GM23338 (cell line): ENCODE data around the gene RRP7A. TPM values are rescaled to one million over a fixed set of nuclear protein-coding genes. Genes with fewer than 3 reads are reported as not detected.

ENCODE experiments used
- ATAC-seq: fragments of 200-7000 bp; cut with Tn5 transposase; 3 replicates; pipeline ENCODE4 v1.9.1; 2020
- DNase-seq: peaks from one replicate; pipeline ENCODE4 v3.0.0-alpha.2; 2015; ENCODE audit warnings: low spot score
- H2AFZ ChIP-seq: fragments of 200-600 bp; sonication (generic); 2 replicates; pipeline ENCODE4 v1.8.0; 2016; ENCODE audit warnings: antibody characterized with exemption, mild to moderate bottlenecking, moderate library complexity
- H3F3A ChIP-seq: fragments of 200-600 bp; sonication (generic); replicated peaks from 2 replicates; pipeline ENCODE4 v1.8.0; 2017; ENCODE audit warnings: antibody characterized with exemption, mixed run types, low read depth
- H3K27ac ChIP-seq: fragments of 200-600 bp; sonication (generic); 2 replicates; pipeline ENCODE4 v1.6.1; 2016; ENCODE audit warnings: low read depth
- H3K27me3 ChIP-seq: fragments of 200-600 bp; sonication (generic); 2 replicates; pipeline ENCODE4 v1.8.0; 2016; ENCODE audit warnings: mild to moderate bottlenecking, mixed run types, moderate library complexity; ENCODE audit not compliant: insufficient read depth
- H3K36me3 ChIP-seq: fragments of 200-600 bp; sonication (generic); 2 replicates; pipeline ENCODE4 v1.8.0; 2016; ENCODE audit warnings: mild to moderate bottlenecking; ENCODE audit not compliant: insufficient read depth
- H3K4me1 ChIP-seq: fragments of 200-600 bp; sonication (generic); 2 replicates; pipeline ENCODE4 v1.8.0; 2016; ENCODE audit warnings: mild to moderate bottlenecking, moderate library complexity; ENCODE audit not compliant: insufficient read depth
- H3K4me2 ChIP-seq: fragments of 200-600 bp; sonication (generic); 2 replicates; pipeline ENCODE4 v1.7.1; 2017; ENCODE audit warnings: mixed run types
- H3K4me3 ChIP-seq: fragments of 200-600 bp; sonication (generic); 2 replicates; pipeline ENCODE4 v1.6.1; 2016; ENCODE audit warnings: mixed run types
- H3K79me2 ChIP-seq: fragments of 200-600 bp; sonication (generic); replicated peaks from 2 replicates; pipeline ENCODE4 v1.8.0; 2017; ENCODE audit warnings: mild to moderate bottlenecking; ENCODE audit not compliant: insufficient read depth
- H3K9me2 ChIP-seq: fragments of 200-600 bp; sonication (generic); 2 replicates; pipeline ENCODE4 v1.8.0; 2017; ENCODE audit not compliant: insufficient read depth
- H4K20me1 ChIP-seq: fragments of 200-600 bp; sonication (generic); replicated peaks from 2 replicates; pipeline ENCODE4 v1.8.0; 2017; ENCODE audit warnings: mild to moderate bottlenecking; ENCODE audit not compliant: insufficient read depth
- H3K27ac Mint-ChIP-seq: 2 replicates; pipeline ENCODE4 v1.8.0; 2020; ENCODE audit warnings: inconsistent platforms, mild to moderate bottlenecking, moderate library complexity, mixed read lengths
- H3K27me3 Mint-ChIP-seq: 3 replicates; pipeline ENCODE4 v1.8.0; 2022; ENCODE audit warnings: low read depth, mild to moderate bottlenecking, moderate library complexity, mixed read lengths, inconsistent platforms; ENCODE audit not compliant: insufficient read depth, poor library complexity
- H3K36me3 Mint-ChIP-seq: 3 replicates; pipeline ENCODE4 v1.8.0; 2021; ENCODE audit warnings: low read depth, mild to moderate bottlenecking, inconsistent platforms, moderate library complexity, mixed read lengths
- H3K4me1 Mint-ChIP-seq: 3 replicates; pipeline ENCODE4 v1.8.0; 2020; ENCODE audit warnings: mild to moderate bottlenecking, inconsistent platforms, mixed read lengths
- H3K4me3 Mint-ChIP-seq: 3 replicates; pipeline ENCODE4 v1.8.0; 2021; ENCODE audit warnings: moderate library complexity, mild to moderate bottlenecking, inconsistent platforms, mixed read lengths
- H3K9me3 Mint-ChIP-seq: 3 replicates; pipeline ENCODE4 v1.8.0; 2020; ENCODE audit warnings: moderate library complexity, mild to moderate bottlenecking, inconsistent platforms, mixed read lengths
- CREB1 ChIP-seq: fragments of 250-450 bp; sonication (Bioruptor Pico); IDR thresholded peaks from 2 replicates; pipeline ENCODE4 v1.5.0; 2020; ENCODE audit warnings: low read depth, mild to moderate bottlenecking, moderate library complexity
- EZH2 ChIP-seq: fragments of 200-600 bp; sonication (generic); IDR thresholded peaks from one replicate; pipeline ENCODE4 v1.8.0; 2017; ENCODE audit warnings: antibody characterized with exemption, mild to moderate bottlenecking, low read depth; ENCODE audit not compliant: unreplicated experiment
- EZH2phosphoT487 ChIP-seq: fragments of 200-600 bp; sonication (generic); IDR thresholded peaks from one replicate; pipeline ENCODE4 v1.8.1; 2018; ENCODE audit warnings: antibody characterized with exemption; ENCODE audit not compliant: unreplicated experiment
- JUNB ChIP-seq: IDR thresholded peaks from one replicate; pipeline ENCODE4 v1.6.1; 2016; ENCODE audit warnings: antibody characterized with exemption; ENCODE audit not compliant: unreplicated experiment
- NANOG ChIP-seq: IDR thresholded peaks from 2 replicates; pipeline ENCODE4 v1.6.1; 2016; ENCODE audit warnings: antibody characterized with exemption, borderline replicate concordance
- POLR2AphosphoS5 ChIP-seq: IDR thresholded peaks from 2 replicates; pipeline ENCODE4 v1.6.1; 2016; ENCODE audit warnings: antibody characterized with exemption, low read depth
- STAT1 ChIP-seq: IDR thresholded peaks from one replicate; pipeline ENCODE4 v1.6.1; 2016; ENCODE audit warnings: antibody characterized with exemption; ENCODE audit not compliant: unreplicated experiment
- ZNF114 ChIP-seq: fragments of 250-450 bp; sonication (Bioruptor Pico); IDR thresholded peaks from 2 replicates; pipeline ENCODE4 v1.5.0; 2020; ENCODE audit warnings: mild to moderate bottlenecking, moderate library complexity
- polyA plus RNA-seq: library from polyadenylated mRNA; unstranded; fragments of >200 nt; fragmentation: Nextera tagmentation; extraction: Ambion mirVana; gene quantifications from 2 replicates; pipeline ENCODE4 v1.2.1, GENCODE V29; 2016
- total RNA-seq: library from RNA; depleted of rRNA; stranded (reverse); fragments of >200 nt; shearing (Covaris generic); gene quantifications from 2 replicates; pipeline ENCODE4 v1.2.3, GENCODE V29; 2014
- TF ChIP-seq, protein P1 (sequence below), 2 experiments: fragments of 200-600 bp in 1 of 2; sonication (generic) in 1 of 2; conservative IDR thresholded peaks; 2 replicates each; pipeline versions ENCODE4 v1.5.1 to v1.6.1; 2016 to 2017; ENCODE audit warnings: antibody characterized with exemption in 2 of 2, low read depth in 2 of 2, mild to moderate bottlenecking in 2 of 2, moderate library complexity in 1 of 2
- TF ChIP-seq, protein P2 (sequence below): fragments of 250-450 bp; sonication (Bioruptor Pico); IDR thresholded peaks from 2 replicates; pipeline ENCODE4 v1.5.0; 2020; ENCODE audit warnings: mild to moderate bottlenecking, moderate library complexity
- TF ChIP-seq, protein P3 (sequence below): IDR thresholded peaks from 2 replicates; pipeline ENCODE4 v1.6.1; 2016; ENCODE audit warnings: antibody characterized with exemption
- TF ChIP-seq, protein P4 (sequence below): IDR thresholded peaks from one replicate; pipeline ENCODE4 v1.6.1; 2018; ENCODE audit warnings: antibody characterized with exemption; ENCODE audit not compliant: unreplicated experiment

Gene RRP7A
- total and polyA plus RNA-seq, 2 experiments from 2014 or later: 48.1 to 59.2 TPM

DNA sequence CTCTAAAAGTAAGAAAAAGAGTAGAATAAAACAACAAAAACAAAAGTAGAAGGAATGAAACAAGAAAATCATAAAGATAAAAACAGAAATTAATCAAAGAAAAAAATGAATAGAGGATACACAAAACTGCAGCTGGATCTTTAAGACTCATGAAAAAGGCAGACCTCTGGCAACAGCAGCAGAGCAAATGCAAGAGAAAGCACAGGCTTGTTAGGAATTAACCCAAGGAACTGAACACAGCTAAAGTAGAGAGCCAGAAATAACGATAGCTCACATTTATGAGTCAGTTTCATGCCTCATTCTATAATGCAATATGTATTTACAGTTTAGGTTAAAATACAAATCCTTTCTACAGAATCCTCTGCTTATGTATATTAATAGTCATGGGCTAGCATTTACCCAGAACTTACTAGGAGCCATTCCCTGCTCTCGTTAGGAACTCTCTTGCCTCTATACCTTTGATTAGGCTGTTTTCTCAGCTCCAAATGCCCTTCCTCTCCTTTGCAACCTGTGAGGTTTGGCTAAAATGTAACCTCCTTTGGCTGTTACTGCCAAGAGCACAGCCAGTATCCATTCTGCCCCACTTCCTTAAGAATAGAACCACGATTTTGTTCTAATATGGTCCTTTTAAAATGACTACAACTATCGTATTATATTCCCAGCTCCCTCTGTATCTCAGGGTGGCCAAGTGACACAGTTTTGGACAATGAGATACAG, 49.1 kb downstream of the RRP7A start:
- H3K27me3 Mint-ChIP-seq: peaks cover 12% of the 10 kb centered on the region
- Histone ChIP-seq H3K4me3 (no peak overlapping the region), H3K4me2 (no peak overlapping the region), H2AFZ (no peak overlapping the region), H3K27me3 (no peaks in the 10 kb centered on the region), H4K20me1 (no peaks in the 10 kb centered on the region), H3K27ac (no peak overlapping the region), H3K79me2 (no peaks in the 10 kb centered on the region), H3K9me2 (no peaks in the 10 kb centered on the region), H3F3A (no peaks in the 10 kb centered on the region), H3K36me3 (no peaks in the 10 kb centered on the region), H3K4me1 (0 out of 2 replicates have a peak, but pooled peaks cover 3% of the 10 kb centered on the region)
- H3K9me3 Mint-ChIP-seq: no peaks in the 10 kb centered on the region
- ATAC-seq: no peak
- no peaks in the 10 kb centered on the region for H3K36me3 Mint-ChIP-seq
- H3K4me3 Mint-ChIP-seq: no peak overlapping the region
- TF ChIP-seq JUNB: no peak
- no peak for TF ChIP-seq NANOG
- no peak for TF ChIP-seq POLR2AphosphoS5
- TF ChIP-seq, protein P1, sequence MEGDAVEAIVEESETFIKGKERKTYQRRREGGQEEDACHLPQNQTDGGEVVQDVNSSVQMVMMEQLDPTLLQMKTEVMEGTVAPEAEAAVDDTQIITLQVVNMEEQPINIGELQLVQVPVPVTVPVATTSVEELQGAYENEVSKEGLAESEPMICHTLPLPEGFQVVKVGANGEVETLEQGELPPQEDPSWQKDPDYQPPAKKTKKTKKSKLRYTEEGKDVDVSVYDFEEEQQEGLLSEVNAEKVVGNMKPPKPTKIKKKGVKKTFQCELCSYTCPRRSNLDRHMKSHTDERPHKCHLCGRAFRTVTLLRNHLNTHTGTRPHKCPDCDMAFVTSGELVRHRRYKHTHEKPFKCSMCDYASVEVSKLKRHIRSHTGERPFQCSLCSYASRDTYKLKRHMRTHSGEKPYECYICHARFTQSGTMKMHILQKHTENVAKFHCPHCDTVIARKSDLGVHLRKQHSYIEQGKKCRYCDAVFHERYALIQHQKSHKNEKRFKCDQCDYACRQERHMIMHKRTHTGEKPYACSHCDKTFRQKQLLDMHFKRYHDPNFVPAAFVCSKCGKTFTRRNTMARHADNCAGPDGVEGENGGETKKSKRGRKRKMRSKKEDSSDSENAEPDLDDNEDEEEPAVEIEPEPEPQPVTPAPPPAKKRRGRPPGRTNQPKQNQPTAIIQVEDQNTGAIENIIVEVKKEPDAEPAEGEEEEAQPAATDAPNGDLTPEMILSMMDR (conservative IDR thresholded peaks at IDR 0.05; ENCODE audit: low read depth in 2 of 2): no peak
- TF ChIP-seq CREB1 (CRISPR knock-in tag): no peak
- TF ChIP-seq, protein P2, sequence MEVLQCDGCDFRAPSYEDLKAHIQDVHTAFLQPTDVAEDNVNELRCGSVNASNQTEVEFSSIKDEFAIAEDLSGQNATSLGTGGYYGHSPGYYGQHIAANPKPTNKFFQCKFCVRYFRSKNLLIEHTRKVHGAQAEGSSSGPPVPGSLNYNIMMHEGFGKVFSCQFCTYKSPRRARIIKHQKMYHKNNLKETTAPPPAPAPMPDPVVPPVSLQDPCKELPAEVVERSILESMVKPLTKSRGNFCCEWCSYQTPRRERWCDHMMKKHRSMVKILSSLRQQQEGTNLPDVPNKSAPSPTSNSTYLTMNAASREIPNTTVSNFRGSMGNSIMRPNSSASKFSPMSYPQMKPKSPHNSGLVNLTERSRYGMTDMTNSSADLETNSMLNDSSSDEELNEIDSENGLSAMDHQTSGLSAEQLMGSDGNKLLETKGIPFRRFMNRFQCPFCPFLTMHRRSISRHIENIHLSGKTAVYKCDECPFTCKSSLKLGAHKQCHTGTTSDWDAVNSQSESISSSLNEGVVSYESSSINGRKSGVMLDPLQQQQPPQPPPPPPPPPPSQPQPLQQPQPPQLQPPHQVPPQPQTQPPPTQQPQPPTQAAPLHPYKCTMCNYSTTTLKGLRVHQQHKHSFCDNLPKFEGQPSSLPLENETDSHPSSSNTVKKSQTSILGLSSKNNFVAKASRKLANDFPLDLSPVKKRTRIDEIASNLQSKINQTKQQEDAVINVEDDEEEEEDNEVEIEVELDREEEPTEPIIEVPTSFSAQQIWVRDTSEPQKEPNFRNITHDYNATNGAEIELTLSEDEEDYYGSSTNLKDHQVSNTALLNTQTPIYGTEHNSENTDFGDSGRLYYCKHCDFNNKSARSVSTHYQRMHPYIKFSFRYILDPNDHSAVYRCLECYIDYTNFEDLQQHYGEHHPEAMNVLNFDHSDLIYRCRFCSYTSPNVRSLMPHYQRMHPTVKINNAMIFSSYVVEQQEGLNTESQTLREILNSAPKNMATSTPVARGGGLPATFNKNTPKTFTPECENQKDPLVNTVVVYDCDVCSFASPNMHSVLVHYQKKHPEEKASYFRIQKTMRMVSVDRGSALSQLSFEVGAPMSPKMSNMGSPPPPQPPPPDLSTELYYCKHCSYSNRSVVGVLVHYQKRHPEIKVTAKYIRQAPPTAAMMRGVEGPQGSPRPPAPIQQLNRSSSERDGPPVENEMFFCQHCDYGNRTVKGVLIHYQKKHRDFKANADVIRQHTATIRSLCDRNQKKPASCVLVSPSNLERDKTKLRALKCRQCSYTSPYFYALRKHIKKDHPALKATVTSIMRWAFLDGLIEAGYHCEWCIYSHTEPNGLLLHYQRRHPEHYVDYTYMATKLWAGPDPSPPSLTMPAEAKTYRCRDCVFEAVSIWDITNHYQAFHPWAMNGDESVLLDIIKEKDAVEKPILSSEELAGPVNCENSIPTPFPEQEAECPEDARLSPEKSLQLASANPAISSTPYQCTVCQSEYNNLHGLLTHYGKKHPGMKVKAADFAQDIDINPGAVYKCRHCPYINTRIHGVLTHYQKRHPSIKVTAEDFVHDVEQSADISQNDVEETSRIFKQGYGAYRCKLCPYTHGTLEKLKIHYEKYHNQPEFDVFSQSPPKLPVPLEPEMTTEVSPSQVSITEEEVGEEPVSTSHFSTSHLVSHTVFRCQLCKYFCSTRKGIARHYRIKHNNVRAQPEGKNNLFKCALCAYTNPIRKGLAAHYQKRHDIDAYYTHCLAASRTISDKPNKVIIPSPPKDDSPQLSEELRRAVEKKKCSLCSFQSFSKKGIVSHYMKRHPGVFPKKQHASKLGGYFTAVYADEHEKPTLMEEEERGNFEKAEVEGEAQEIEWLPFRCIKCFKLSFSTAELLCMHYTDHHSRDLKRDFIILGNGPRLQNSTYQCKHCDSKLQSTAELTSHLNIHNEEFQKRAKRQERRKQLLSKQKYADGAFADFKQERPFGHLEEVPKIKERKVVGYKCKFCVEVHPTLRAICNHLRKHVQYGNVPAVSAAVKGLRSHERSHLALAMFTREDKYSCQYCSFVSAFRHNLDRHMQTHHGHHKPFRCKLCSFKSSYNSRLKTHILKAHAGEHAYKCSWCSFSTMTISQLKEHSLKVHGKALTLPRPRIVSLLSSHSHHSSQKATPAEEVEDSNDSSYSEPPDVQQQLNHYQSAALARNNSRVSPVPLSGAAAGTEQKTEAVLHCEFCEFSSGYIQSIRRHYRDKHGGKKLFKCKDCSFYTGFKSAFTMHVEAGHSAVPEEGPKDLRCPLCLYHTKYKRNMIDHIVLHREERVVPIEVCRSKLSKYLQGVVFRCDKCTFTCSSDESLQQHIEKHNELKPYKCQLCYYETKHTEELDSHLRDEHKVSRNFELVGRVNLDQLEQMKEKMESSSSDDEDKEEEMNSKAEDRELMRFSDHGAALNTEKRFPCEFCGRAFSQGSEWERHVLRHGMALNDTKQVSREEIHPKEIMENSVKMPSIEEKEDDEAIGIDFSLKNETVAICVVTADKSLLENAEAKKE (CRISPR knock-in tag): no peak
- TF ChIP-seq EZH2phosphoT487: no peak
- no peak for TF ChIP-seq STAT1
- TF ChIP-seq ZNF114 (CRISPR knock-in tag): no peak
- TF ChIP-seq, protein P3, sequence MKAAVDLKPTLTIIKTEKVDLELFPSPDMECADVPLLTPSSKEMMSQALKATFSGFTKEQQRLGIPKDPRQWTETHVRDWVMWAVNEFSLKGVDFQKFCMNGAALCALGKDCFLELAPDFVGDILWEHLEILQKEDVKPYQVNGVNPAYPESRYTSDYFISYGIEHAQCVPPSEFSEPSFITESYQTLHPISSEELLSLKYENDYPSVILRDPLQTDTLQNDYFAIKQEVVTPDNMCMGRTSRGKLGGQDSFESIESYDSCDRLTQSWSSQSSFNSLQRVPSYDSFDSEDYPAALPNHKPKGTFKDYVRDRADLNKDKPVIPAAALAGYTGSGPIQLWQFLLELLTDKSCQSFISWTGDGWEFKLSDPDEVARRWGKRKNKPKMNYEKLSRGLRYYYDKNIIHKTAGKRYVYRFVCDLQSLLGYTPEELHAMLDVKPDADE: no peak
- no peak for TF ChIP-seq EZH2
- TF ChIP-seq, protein P4, sequence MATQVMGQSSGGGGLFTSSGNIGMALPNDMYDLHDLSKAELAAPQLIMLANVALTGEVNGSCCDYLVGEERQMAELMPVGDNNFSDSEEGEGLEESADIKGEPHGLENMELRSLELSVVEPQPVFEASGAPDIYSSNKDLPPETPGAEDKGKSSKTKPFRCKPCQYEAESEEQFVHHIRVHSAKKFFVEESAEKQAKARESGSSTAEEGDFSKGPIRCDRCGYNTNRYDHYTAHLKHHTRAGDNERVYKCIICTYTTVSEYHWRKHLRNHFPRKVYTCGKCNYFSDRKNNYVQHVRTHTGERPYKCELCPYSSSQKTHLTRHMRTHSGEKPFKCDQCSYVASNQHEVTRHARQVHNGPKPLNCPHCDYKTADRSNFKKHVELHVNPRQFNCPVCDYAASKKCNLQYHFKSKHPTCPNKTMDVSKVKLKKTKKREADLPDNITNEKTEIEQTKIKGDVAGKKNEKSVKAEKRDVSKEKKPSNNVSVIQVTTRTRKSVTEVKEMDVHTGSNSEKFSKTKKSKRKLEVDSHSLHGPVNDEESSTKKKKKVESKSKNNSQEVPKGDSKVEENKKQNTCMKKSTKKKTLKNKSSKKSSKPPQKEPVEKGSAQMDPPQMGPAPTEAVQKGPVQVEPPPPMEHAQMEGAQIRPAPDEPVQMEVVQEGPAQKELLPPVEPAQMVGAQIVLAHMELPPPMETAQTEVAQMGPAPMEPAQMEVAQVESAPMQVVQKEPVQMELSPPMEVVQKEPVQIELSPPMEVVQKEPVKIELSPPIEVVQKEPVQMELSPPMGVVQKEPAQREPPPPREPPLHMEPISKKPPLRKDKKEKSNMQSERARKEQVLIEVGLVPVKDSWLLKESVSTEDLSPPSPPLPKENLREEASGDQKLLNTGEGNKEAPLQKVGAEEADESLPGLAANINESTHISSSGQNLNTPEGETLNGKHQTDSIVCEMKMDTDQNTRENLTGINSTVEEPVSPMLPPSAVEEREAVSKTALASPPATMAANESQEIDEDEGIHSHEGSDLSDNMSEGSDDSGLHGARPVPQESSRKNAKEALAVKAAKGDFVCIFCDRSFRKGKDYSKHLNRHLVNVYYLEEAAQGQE: no peak
- no peak overlapping the region for H3K27ac Mint-ChIP-seq
- DNase-seq: no peak
- peaks cover 10% of the 10 kb centered on the region for H3K4me1 Mint-ChIP-seq
